NB4 (cell line): ENCODE measurements around the gene SUCLG2.

ENCODE experiments used
- CTCF ChIP-seq: IDR thresholded peaks from one replicate; pipeline ENCODE4 v1.5.1; 2012; ENCODE audit warnings: low read depth, low read length
- POLR2A ChIP-seq: IDR thresholded peaks from 2 replicates; pipeline ENCODE4 v1.6.1; 2011; ENCODE audit warnings: mild to moderate bottlenecking; ENCODE audit not compliant: insufficient read length; ENCODE audit errors: extremely low read depth
- TF ChIP-seq, protein P1 (sequence below): IDR thresholded peaks from 2 replicates; pipeline ENCODE4 v1.6.1; 2011; ENCODE audit warnings: low read depth, low read length

DNA sequence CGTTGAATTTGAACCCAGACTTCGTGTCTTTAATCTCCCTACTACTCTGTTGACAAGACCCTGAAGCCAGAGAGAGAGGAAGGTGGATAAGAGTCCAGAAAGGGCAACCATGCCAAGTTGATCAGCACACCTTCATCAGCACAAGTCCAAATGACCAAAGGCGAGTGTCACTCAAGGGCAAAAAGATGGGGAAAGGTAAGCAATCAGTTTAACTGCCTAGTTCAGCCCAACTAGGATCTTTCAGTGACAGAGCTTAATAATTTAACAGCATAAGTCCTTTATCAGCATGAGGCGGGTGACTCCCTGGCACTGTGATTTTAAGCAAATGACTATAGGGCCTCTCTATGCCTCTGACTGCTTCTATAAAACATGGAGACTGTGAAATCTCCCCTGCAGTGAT, 6.2 kb downstream of the SUCLG2 start:
- TF ChIP-seq POLR2A (no peak), CTCF (no peak)
- TF ChIP-seq, protein P1, sequence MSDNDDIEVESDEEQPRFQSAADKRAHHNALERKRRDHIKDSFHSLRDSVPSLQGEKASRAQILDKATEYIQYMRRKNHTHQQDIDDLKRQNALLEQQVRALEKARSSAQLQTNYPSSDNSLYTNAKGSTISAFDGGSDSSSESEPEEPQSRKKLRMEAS: no peak
